HG03565 (cell line): ENCODE measurements around the gene CDK17.
"Not testable (repeated sequence)": the region's sequence is repeated elsewhere in the genome, so short reads cannot be mapped to it uniquely, and the experiment has no call there.

Experiments used
- ATAC-seq: cut with Tn5 transposase; IDR thresholded peaks from one replicate; pipeline ENCODE4 v1.9.1; 2021; ENCODE audit warnings: mild to moderate bottlenecking, moderate library complexity; ENCODE audit not compliant: unreplicated experiment

The CDK17 gene

DNA sequence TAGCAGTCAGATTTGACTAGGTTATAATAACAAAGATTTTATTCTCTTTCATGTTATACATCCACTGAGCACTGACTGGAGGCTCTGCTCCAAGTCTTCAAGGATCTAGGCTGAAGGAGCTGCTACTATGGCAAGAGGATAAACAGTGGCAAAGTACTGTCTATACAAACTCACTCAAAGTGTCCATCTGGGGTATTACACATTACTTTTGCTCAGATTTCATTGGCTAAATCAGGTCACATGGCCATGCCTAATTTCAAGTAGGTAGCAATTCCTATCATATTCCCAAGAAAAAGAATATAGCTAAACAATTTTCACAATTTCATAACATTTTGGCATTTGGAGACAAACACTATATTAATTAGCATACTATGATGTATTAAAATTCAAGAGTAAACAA lies 40.9 kb downstream of the CDK17 start:
- no peak for ATAC-seq

DNA sequence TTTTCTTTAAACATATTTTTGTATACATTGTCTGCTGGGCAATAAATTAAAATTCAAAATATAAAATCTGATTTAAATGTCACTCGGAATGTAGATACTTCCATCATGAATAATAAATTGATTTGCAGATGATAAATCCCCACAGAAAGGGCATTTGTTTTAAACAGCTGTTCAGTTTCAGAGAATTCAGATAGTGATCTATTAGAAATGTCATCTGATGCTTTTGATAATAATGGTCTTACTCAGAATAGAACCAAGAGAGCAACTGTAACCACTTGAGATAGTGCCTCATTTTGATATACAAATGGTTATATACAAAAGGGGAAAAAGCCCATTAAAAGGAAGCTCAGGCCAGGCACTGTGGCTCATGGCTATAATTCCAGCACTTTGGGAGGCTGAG lies 43.4 kb downstream of the CDK17 start:
- no peak for ATAC-seq

DNA sequence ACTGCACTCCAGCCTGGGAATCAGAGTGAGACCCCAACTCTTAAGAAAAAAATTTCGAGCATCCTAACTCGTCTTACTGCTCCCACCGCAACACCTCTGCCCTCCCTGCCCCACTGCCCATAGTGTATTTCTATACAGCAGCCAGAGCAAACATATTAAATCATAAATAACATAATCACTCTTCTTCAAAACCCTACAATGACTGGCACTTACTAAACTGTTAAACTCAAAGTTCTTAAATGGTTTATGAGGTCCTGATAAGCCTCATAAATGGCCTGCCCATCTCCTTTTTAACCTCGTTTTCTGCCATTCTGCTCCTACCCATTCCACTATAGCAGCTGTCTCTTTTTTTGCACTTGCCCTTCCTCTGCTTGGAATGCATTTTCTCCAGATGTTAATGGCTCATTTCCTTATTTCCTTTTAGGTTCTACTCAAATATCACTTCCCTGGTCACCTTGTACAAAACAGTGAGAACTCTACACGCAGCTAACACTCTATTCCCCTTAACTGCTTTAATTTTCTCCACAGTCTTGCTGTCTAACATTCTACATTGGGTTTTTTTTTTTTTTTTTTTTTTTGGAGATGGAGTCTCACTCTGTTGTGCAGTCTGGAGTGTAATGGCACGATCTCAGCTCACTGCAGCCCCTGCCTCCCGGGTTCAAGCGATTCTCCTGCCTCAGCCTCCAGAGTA lies 45.2 kb downstream of the CDK17 start:
- ATAC-seq = no peak

DNA sequence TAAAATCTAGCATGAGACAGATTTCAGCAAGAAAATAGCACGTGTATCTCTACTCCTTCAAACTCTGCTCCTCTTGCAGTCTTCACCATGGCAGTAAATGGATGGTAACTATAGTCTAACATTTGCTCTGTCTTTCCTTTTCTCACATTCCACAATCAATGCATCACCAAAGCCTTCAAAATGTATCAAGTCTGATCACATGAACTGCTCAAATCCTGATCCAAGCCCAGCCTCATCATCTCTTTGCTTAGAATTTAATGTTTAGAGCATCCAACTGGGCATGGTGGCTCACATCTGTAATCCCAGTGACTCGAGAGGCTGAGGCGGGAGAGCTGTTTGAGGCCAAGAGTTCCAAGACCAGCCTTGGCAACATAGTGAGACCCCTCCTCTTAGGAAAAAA lies 45.9 kb downstream of the CDK17 start:
- ATAC-seq = no peak

DNA sequence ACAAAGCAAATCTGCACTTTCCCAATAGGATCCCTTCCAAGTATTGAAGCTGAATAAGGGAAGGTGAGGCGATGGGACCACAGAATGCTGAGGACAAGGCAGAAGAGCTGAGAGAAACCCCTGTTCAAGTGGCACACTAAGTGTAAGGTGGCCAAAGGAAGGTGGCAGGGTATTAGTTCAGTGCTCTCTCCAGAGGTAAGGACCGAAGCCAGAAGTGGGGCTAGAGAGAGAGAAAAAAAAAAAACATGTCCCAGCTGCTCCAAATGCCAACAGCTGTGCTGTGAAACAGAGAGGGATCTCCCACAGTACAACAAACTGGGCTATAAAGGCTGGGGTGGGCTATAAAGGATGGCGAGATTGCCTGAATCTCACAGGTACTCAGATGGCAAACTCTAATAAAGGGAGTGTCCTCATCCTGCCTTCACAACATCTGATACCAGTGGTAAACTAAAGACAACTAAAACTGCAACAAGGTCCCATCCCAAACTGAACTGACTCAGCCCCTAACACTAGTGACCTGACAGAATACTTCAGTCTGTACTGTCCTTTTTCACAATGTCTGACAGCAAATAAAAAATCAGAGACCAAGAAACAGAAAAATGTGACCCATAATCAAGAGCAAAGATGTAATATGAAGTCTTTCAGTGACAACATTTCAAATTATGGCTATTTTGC lies 47.9 kb downstream of the CDK17 start:
- ATAC-seq = no peak

DNA sequence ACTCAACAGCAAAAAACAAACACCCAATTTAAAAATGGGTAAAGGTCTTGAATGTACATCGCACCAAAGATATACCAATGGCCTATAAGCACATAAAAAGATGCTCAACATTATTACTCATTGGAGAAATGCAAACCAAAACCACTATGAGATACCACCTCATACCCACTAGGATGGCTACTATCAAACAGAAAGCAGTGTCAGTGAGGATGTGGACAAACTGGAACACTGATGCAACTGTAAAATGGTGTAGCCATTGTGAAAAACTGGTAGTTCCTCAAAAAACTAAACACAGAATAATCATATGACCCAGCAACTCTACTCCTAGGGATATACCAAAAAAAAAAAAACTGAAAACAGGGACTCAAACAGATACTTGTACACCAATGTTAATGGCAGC lies 49.3 kb downstream of the CDK17 start:
- ATAC-seq = no peak

DNA sequence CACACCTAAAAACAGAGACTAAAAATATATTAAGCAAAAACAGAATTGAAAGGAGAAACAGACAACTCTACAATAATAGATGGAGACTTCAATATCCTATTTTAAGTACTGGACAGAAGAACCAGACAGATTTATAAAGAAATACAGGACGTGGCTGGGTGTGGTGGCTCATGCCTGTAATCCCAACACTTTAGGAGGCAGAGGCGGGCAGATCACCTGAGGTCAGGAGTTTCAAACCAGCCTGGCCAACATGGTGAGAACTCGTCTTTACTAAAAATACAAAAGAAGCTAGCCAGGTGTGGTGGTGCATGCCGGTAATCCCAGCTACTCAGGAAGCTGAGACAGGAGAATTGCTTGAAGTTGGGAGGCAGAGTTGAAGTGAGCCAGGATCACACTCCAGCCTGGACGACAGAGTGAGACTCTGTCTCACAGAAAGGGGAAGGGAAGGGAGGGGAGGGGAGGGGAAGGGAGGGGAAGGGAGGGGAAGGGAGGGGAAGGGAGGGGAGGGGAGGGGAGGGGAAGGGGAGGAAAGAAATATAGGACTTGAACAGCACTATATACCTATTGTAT lies 53.0 kb downstream of the CDK17 start:
- no peak for ATAC-seq

DNA sequence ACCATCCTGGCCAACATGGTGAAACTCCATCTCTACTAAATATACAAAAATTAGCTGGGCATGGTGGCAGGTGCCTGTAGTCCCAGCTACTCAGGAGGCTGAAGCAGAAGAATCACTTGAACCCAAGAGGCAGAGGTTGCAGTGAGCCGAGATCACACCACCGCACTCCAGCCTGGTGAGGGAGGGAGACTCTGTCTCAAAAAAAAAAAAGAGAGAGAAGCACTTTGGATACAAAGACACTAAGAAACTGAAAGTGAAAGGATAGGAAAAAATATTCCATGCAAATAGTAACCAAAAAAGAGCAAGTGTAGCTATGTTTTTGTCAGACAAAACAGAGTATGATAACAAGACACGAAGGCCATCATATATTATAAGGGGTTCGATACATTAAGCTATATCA lies 53.5 kb downstream of the CDK17 start:
- not testable (repeated sequence) for ATAC-seq

DNA sequence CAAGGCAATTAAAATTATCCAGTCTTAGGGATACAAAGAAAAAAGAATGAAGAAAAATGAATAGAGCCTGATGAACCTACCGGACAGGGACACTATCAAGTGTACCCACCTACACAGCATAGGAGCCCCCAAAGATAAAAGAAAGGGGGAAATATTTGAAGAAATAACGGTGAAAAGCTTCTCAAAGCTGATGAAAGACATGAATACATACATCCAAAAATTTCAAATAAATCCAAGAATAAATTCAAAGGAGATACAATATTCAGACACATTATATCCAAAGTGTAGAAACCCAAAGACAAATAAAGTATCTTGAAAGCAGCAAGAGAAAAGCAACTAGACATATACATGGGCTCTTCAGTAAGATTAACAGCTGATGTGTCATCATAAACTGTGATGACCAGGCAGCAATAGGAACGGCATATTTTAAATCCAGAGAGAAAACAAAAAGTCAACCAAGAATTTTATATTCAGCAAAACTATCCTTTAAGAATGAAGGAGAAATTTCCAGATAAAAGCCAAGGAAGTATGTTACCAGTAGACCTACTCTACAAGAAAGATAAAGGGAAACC lies 56.0 kb downstream of the CDK17 start:
- no peak for ATAC-seq

DNA sequence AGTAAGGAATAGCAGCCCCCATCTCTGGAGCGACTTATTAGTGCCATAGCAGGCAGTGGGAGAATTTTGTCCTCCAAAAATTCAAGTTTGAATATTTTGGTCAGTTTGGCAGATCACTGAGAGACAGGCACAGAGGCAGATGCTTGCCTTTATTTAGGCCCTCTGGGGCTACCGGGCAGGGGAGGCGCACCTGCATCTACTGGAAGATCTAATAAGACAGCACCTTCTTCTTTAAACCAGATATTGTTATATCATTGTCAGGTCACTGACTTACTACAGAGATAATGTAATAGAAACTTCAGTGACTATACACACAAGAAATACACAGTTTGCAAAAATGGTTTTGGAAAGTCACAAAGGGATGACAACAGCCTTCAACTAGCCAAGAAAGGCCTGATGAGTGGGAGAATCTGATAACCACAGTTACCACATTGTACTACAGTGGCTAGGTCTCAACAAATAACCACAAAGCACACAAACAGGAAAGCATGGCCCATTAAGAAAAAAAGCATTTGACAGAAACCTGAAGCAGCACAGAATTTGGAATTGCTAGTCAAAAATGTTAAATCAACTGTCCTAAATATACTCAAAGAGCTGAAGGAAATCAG lies 56.8 kb downstream of the CDK17 start:
- peak; percentile 82 for ATAC-seq

DNA sequence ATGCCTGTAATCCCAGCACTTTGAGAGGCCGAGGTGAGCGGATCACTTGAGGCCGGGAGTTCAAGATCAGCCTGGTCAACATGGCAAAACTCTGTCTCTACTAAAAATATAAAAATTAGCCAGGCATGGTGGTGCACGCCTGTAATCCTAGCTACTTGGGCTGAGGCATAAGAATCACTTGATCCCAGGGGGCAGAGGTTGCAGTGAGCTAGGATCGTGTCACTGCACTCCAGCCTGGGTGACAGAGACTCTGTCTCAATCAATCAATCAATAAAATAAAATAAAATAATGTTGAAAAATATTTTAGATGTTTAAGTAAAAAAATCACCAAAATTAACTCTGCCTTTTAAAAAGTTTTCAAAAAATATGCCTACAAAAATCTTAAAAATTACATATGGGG lies 60.6 kb downstream of the CDK17 start:
- ATAC-seq = not testable (repeated sequence)

DNA sequence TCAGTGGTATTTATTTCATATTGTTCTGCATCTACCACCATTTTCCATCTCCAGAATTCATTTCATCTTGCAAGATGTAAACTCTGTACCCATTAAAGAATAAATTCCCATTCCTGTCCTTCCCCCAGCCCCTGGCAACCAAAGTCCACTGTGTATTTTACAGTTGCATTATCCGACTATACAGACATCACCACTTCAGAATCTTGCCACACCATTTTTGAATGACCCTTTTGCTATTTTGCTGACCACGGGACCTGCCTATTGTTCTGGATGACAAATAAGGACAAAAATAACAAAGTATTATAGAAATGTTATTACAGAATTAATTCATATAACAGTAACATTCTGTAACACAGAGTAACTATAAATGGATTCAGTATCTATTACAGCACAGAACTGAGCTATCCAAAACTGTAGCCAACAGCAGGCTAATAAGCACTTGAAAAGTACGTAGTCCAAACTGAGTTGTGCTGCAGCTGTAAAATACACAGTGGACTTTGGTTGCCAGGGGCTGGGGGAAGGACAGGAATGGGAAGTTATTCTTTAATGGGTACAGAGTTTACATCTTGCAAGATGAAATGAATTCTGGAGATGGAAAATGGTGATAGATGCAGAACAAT lies 61.3 kb downstream of the CDK17 start:
- no peak for ATAC-seq

DNA sequence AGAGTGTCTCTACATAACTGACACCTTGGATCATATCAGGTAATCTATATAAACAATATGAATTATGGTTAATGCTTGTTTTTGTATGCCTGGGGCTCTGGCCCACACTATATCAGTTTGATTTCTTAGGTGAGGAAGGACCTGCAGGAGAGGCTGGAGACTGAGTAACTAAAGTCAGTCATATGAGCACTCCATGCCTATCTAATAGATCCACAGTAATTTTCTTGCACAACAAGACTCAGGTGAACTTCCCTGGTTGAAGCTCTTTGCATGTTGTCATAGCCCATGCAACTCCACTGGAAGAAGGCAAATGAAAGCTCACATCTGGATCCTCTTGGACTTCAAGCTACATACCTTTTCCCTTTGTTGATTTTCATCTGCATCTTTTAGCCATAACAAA lies 62.3 kb downstream of the CDK17 start:
- no peak for ATAC-seq

DNA sequence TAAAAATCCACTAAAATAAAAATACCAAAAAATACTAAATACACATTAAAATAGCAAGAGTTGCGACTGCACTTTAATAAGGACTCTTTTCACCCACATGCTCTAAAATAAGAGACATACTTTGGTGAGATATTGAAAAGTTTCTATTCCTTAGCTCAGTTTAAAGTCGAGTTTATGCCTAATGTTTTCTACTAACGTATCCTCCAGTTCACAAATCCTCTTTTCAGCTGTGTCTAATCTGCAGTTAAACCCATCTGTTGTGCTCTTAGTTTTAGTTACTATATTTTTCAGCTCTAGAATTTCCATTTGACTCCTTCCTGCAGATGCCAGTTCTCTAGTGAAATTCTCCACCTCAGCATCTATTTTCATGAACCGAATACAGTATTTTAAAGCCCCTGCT lies 63.8 kb downstream of the CDK17 start:
- ATAC-seq = no peak

DNA sequence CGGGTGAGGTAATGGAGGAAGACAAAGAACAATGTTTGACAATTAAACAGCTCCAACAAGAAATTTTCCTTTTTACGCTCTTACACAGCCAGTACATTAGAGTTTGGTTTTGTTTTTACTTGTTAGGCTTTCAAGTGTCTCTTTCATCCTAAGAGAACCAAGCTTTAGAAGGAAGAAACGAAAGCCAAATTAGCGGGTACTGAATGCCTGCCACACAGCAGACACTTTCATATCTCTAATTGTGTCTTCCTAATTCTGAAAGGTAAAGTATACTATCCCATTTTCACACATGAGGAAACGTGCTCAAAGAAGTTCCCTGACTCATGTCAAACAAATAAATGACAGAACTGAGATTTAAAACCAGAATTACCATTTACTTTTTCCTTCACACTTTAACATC lies 65.0 kb downstream of the CDK17 start:
- peak; percentile 88 for ATAC-seq

DNA sequence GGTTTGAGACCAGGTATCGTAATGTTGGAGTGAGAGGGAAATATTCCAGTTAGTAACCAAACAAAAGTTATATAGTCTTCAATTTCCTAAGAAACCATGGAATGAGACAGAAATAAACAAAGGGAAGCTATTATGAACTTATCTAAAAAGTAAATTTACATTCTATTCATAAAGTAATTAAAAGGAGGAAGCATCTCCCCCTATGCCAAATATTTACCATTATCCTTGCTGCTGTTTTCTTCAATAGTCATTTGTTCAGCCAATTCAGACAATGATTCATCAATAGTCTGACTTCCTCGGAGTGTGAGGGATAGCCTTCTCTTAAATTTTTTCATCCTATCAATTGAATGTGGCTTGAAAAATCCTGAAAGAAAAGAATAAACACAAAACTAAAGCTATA lies 65.7 kb downstream of the CDK17 start:
- no peak for ATAC-seq

DNA sequence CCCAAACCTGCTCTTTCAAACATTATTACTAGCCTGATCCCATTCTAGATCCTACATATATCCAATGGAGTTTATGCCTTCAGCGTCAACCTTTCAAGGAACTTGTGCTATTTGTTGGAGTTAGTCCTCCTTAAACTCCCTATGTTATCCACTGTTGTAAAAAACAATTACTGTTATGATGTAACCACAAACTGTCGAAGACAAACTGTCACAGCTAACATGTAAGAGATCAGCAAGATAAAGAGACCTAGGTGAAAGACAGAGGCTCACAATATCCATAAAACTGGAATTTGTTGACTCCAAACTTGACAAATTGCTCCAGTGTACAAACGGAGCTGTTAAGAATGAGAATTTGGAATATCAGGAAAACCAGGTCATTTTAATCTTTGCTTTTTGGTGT lies 70.7 kb downstream of the CDK17 start:
- ATAC-seq = no peak

DNA sequence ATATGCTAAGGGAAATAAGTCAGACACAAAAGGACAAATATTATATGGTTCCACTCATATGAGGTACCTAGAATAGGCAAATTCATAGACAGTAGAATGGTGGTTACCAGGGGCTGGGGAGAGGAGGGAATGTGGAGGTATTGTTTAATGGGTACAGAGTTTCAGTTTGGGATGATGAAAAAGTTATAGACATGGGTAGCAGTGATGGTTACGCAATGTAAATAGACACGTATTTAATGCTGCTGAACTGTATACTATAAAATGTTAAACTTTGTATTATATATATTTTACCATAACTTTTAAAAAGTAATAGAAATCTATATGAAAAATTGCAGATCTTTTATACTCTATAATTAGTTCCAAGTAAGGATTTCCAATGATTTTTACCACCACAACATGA lies 71.2 kb downstream of the CDK17 start:
- ATAC-seq = no peak

DNA sequence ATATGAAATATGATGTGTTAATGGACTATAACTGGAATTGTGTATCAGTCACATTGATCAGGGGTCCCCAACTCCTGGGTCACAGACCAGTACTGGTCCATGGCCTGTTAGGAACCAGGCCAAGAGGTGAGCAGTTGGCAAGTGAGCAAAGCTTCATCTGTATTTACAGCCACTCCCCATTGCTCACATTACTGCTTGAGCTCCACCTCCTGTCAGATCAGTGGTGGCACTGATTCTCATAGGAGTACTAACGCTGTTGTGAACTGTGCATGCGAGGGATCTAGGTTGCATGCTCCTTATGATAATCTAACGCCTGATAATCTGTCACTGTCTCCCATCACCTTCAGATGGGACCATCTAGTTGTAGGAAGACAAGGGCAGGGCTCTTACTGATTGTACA lies 72.3 kb downstream of the CDK17 start:
- no peak for ATAC-seq

DNA sequence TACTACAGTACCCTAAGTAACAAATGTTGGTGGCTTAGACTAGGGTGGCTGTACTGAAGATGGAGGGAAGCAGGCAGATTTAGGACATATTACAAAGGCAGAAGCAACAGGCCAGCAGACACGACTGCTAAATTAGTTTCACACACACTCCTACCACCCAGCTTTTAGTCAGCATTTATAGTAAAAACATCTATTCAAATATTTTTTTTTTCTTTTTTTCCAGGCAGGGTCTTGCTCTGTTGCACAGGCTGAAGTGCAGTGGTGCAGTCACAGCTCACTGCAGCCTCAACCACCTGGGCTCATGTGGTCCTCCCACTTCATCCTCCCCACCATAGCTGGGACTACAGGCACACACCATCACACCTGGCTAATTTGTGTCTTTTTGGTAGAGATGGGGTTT lies 72.9 kb downstream of the CDK17 start:
- ATAC-seq = peak; percentile 78

DNA sequence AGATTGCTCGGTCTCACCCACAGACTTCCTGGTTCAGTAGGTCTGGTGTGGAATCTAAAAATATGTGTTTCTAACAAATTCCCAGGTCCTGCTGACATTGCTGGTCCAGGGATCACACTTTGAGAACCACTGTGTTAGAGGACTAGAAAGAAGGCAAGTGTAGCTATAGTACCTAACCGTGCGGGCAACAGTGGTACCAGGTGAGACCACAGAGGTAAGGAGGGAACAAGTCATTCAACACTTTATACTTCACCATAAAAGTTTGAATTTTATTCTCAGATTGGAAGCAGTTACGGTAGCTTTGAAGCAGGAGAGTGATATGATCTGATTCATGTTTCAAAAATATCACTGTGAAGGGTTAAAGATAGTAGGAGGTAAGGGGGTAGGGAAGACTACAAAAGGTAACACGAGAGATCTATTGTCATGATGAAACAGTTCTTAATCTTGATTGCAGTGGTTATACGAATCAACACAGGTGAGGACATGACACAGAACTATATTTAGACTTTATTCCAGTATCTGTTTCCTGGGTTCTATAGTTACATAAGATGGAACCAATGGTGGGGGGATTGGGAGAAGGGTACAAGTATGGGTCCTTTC lies 73.5 kb downstream of the CDK17 start:
- no peak for ATAC-seq
